ENCODE measurements around the gene SSPN. TPM values are rescaled to one million over a fixed set of nuclear protein-coding genes. Genes with fewer than 3 reads are reported as not detected.

Gene SSPN
- total RNA-seq, 1 donor from 2014 or later = 2.1 TPM

- Mint-ChIP-seq H3K36me3 (ENCODE audit: insufficient read depth) (no peaks in the 10 kb centered on the region), H3K27ac (peak overlapping the region; percentile 39), H3K9me3 (ENCODE audit: low read depth) (no peaks in the 10 kb centered on the region), H3K27me3 (peaks cover 10% of the 10 kb centered on the region), H3K4me3 (ENCODE audit: low read depth) (no peak overlapping the region), H3K4me1 (ENCODE audit: low read depth) (peaks cover 16% of the 10 kb centered on the region)
- TF ChIP-seq, protein P1, sequence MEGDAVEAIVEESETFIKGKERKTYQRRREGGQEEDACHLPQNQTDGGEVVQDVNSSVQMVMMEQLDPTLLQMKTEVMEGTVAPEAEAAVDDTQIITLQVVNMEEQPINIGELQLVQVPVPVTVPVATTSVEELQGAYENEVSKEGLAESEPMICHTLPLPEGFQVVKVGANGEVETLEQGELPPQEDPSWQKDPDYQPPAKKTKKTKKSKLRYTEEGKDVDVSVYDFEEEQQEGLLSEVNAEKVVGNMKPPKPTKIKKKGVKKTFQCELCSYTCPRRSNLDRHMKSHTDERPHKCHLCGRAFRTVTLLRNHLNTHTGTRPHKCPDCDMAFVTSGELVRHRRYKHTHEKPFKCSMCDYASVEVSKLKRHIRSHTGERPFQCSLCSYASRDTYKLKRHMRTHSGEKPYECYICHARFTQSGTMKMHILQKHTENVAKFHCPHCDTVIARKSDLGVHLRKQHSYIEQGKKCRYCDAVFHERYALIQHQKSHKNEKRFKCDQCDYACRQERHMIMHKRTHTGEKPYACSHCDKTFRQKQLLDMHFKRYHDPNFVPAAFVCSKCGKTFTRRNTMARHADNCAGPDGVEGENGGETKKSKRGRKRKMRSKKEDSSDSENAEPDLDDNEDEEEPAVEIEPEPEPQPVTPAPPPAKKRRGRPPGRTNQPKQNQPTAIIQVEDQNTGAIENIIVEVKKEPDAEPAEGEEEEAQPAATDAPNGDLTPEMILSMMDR (IDR thresholded peaks at IDR 0.05; ENCODE audit: unreplicated experiment) = no peak
- DNase-seq (ENCODE audit: low spot score, unreplicated experiment) = no peak
Observed at GRCh38 chr12:26275313-26276131, 80.1 kb downstream of the SSPN start.

GRCh38 chr12:26276709-26277108 lies 81.3 kb downstream of the SSPN start:
- H3K36me3 Mint-ChIP-seq (ENCODE audit: insufficient read depth) = no peaks in the 10 kb centered on the region
- peaks cover 16% of the 10 kb centered on the region for H3K4me1 Mint-ChIP-seq (ENCODE audit: low read depth)
- no peaks in the 10 kb centered on the region for H3K9me3 Mint-ChIP-seq (ENCODE audit: low read depth)
- H3K27ac Mint-ChIP-seq = no peak overlapping the region
- no peak for DNase-seq (ENCODE audit: low spot score, unreplicated experiment)
- peaks cover 10% of the 10 kb centered on the region for H3K27me3 Mint-ChIP-seq
- no peak overlapping the region for H3K4me3 Mint-ChIP-seq (ENCODE audit: low read depth)
- TF ChIP-seq, protein P1 (IDR thresholded peaks at IDR 0.05; ENCODE audit: unreplicated experiment) = no peak

DNA sequence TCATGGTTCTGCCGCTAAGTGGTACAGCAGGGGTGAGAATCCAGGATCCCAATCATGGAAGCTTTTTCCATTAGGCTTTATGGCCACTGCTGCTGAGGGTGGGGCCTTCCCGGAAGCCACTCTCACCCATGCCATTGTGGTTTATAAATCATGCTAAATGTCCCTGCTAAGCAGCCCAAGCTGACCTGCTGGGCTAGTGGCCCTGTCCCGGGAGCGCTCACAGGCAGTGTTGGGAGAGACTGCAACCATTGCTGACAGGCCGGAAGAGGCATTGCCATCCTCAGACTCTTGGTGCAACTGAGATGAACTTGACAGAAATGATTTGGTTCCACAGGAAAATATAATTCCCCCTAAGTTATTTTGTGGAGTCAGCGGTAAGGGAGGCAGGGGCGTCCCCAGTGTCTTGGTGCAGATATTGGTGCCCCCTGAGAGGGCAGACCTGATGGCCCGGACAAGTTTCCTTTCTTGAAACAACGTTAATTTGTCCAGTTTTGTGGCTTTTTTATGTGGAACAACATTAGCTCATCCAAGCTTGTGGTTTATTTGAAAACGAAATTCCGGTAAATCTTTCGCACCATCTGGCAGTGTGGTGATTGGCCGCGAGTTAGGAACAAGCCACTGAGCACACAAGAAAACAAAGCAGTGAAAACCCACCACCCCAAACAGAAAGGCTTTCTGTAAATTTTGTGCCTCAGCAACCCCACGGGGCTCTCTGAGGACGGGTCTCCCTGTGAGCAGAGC lies 82.3 kb downstream of the SSPN start:
- Mint-ChIP-seq H3K9me3 (ENCODE audit: low read depth) (no peaks in the 10 kb centered on the region), H3K36me3 (ENCODE audit: insufficient read depth) (no peaks in the 10 kb centered on the region), H3K27ac (no peak overlapping the region), H3K4me1 (ENCODE audit: low read depth) (peaks cover 16% of the 10 kb centered on the region), H3K4me3 (ENCODE audit: low read depth) (no peak overlapping the region), H3K27me3 (peaks cover 10% of the 10 kb centered on the region)
- DNase-seq (ENCODE audit: low spot score, unreplicated experiment) = no peak
- TF ChIP-seq, protein P1 (IDR thresholded peaks at IDR 0.05; ENCODE audit: unreplicated experiment) = no peak

- H3K27ac Mint-ChIP-seq = no peak overlapping the region
- H3K9me3 Mint-ChIP-seq (ENCODE audit: low read depth) = no peaks in the 10 kb centered on the region
Observed at GRCh38 chr12:26278266-26278665, 82.9 kb downstream of the SSPN start.

DNA sequence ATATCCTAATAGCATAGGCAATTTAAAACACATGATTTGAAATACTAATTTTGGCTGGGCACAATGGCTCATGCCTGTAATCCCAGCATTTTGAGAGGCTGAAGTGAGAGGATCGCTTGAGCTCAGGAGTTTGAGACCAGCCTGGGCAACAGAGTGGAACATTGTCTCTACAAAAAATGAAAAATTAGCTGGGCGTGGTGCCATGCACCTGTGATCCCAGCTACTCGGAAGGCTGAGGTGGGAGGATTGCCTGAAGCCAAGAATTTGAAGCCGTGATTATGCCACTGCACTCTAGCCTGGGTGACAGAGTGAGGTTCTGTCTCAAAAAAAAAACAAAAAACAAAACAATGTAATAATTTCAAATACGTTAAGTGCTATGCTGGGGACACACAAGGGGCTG lies 83.3 kb downstream of the SSPN start:
- H3K36me3 Mint-ChIP-seq (ENCODE audit: insufficient read depth) = no peaks in the 10 kb centered on the region
- H3K27me3 Mint-ChIP-seq = peaks cover 10% of the 10 kb centered on the region
- TF ChIP-seq, protein P1 (IDR thresholded peaks at IDR 0.05; ENCODE audit: unreplicated experiment) = no peak
- DNase-seq (ENCODE audit: low spot score, unreplicated experiment) = no peak
- H3K4me3 Mint-ChIP-seq (ENCODE audit: low read depth) = no peak overlapping the region
- peaks cover 16% of the 10 kb centered on the region for H3K4me1 Mint-ChIP-seq (ENCODE audit: low read depth)
- H3K9me3 Mint-ChIP-seq (ENCODE audit: low read depth) = no peaks in the 10 kb centered on the region
- no peak overlapping the region for H3K27ac Mint-ChIP-seq

More at GRCh38 chr12:26278266-26278665, 82.9 kb downstream of the SSPN start:
- H3K4me3 Mint-ChIP-seq (ENCODE audit: low read depth) = no peak overlapping the region
- DNase-seq (ENCODE audit: low spot score, unreplicated experiment) = no peak
- peaks cover 10% of the 10 kb centered on the region for H3K27me3 Mint-ChIP-seq
- TF ChIP-seq, protein P1 (IDR thresholded peaks at IDR 0.05; ENCODE audit: unreplicated experiment) = no peak
- peaks cover 16% of the 10 kb centered on the region for H3K4me1 Mint-ChIP-seq (ENCODE audit: low read depth)
- no peaks in the 10 kb centered on the region for H3K36me3 Mint-ChIP-seq (ENCODE audit: insufficient read depth)

Measured in progenitor cell of endocrine pancreas (in vitro differentiated cells).